Stimulated activated CD8-positive, alpha-beta memory T cell treated with anti-CD3 and anti-CD28 coated beads, Interleukin-7, amount 100 ng/mL, for 1 hour (primary cell): ENCODE results near the gene RAE1.

Source experiments
- DNase-seq, 2 donors: peaks; one replicate each; pipeline ENCODE4 v3.0.0-alpha.2; 2020; ENCODE audit warnings: low read depth in 2 of 2

RAE1 gene

GRCh38 chr20:57372157-57372556 is 21.1 kb downstream of the RAE1 start:
- DNase-seq, result no peak

GRCh38 chr20:57372581-57373350 is 21.7 kb downstream of the RAE1 start:
- DNase-seq, result no peak

GRCh38 chr20:57374343-57374930 is 23.4 kb downstream of the RAE1 start:
- DNase-seq, result no peak

GRCh38 chr20:57374931-57375651 is 24.0 kb downstream of the RAE1 start:
- no peak for DNase-seq

GRCh38 chr20:57375652-57376230 is 24.7 kb downstream of the RAE1 start:
- DNase-seq, result no peak

GRCh38 chr20:57377350-57377749 is 26.3 kb downstream of the RAE1 start:
- no peak for DNase-seq

- no peak for DNase-seq
Measured at GRCh38 chr20:57378107-57378506, 27.1 kb downstream of the RAE1 start.

- DNase-seq, result no peak
Measured at GRCh38 chr20:57378646-57379262, 27.7 kb downstream of the RAE1 start.

GRCh38 chr20:57379263-57379647 is 28.2 kb downstream of the RAE1 start:
- DNase-seq, result no peak

- no peak for DNase-seq
Measured at GRCh38 chr20:57380081-57380750, 29.2 kb downstream of the RAE1 start.

GRCh38 chr20:57381596-57382503 is 30.8 kb downstream of the RAE1 start:
- peak; percentile 65 to 79 for DNase-seq

GRCh38 chr20:57382516-57382915 is 31.5 kb downstream of the RAE1 start:
- no peak for DNase-seq

GRCh38 chr20:57383447-57384347 is 32.6 kb downstream of the RAE1 start:
- no peak for DNase-seq

- no peak for DNase-seq
Measured at GRCh38 chr20:57384486-57384885, 33.4 kb downstream of the RAE1 start.

GRCh38 chr20:57384953-57385761 is 34.1 kb downstream of the RAE1 start:
- DNase-seq, result no peak

GRCh38 chr20:57385940-57386339 is 34.9 kb downstream of the RAE1 start:
- no peak for DNase-seq

GRCh38 chr20:57386762-57387161 is 35.7 kb downstream of the RAE1 start:
- no peak for DNase-seq

- no peak for DNase-seq
Measured at GRCh38 chr20:57387463-57387862, 36.4 kb downstream of the RAE1 start.

- no peak for DNase-seq
Measured at GRCh38 chr20:57387945-57388371, 36.9 kb downstream of the RAE1 start.
